ENCODE results near the gene FGF12.

Gene FGF12

GRCh38 chr3:192317564-192317963 is 409.8 kb downstream of the FGF12 start:
- DNase-seq = no peak

DNA sequence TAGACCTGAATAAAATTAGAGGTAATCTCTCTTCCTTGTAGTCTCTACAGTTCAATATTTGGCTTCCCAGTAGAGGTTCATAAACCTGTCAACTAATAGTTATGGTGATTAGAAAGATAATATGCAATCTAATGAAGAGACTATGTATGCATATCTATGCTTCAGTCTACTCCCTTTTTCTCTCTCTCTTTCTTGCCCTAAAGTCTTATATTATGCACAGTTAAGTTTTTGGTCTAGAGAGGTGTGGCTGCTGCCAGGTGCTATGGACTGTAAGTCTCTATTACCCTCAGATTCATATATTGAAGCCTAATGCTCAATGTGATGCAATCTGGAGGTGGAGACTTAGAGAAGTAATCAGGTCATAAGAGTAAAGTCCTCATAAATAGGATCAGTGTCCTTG is 413.7 kb downstream of the FGF12 start:
- no peak for DNase-seq

DNA sequence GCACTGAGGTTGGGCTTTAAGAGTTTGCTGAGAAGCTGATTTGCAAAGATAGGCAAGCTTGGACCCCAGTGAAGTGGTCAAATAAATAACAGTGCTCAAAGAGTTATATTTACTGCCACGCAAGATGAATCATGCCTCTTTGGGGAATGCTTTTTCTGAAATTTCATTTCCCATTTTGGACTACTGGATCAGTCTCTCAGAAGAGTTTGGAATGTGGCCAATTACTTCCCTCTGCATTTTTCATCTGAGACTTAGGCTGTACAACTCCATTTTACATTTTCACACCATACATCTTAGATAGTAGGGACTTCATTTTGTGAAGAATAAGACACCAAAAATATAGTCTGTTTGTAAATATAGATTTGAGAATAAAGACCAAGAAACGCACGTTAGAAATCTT is 419.7 kb downstream of the FGF12 start:
- no peak for DNase-seq

- no peak for DNase-seq
Observed at GRCh38 chr3:192303235-192303634, 424.1 kb downstream of the FGF12 start.

DNA sequence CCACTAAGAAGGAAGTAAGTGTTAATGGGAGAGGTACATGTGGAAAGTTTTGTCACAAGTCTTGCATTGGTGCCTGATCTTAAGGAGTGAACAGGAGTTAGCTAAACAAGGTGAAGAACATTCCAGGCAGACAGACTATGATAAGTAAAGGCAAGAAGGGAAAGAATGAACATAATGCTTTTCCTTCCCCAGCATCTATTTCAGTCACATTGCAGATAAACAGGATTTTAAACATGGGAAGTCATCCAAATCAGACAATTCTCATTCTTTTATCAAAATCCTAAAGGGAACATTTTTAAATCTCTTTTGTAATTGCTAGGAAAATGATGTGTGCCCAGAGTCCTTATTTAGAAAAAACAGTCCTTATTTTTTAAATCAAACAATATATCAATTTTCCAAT is 424.6 kb downstream of the FGF12 start:
- no peak for DNase-seq

DNA sequence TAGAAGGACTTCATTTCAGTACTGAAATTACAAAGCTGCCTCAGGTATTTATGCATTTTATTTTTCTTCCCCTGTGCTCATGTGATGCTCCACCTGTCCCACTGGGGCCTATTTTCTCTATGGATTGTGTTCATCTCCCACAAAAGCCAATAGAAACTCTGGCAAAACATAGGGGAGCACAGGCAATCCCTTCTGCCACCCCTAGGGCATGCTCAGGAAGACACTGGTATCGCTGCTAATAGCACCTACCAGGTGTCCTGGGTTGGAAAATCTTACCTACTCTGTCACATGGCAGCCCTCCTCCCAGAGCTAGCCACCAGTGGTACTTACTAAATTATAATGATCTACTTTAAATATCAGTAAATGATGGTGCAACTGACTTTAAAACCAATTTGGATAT is 427.4 kb downstream of the FGF12 start:
- no peak for DNase-seq

- no peak for DNase-seq
Observed at GRCh38 chr3:192296845-192297244, 430.5 kb downstream of the FGF12 start.

DNA sequence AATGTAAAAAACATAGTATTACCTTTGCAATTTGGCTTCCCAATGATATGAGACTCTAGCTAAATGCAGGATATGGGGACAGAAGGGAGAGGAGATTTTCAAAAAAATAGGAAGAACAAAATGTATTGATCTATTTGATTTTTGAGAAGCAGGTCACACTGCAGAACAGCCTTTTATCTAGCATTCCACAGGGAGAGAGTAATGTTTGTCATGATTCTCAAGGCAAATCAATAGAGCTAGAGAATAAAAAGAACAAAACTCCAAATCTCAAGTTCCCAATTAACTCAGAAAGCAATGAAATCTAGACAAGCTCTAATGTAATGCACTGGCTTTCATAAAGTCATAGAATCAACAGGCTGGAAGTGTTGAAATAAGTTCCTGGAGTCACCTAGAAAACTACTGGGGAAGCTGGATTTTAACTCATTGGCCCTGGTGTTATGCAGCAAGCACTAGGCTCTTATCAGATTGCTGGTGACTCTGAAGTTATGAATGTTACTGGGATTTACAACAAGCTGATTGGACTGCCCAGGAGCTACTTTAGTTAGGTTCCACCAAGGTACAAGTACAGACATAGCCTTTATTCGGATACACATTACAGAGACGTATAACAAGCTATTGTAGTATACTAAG is 442.8 kb downstream of the FGF12 start:
- no peak for DNase-seq

DNA sequence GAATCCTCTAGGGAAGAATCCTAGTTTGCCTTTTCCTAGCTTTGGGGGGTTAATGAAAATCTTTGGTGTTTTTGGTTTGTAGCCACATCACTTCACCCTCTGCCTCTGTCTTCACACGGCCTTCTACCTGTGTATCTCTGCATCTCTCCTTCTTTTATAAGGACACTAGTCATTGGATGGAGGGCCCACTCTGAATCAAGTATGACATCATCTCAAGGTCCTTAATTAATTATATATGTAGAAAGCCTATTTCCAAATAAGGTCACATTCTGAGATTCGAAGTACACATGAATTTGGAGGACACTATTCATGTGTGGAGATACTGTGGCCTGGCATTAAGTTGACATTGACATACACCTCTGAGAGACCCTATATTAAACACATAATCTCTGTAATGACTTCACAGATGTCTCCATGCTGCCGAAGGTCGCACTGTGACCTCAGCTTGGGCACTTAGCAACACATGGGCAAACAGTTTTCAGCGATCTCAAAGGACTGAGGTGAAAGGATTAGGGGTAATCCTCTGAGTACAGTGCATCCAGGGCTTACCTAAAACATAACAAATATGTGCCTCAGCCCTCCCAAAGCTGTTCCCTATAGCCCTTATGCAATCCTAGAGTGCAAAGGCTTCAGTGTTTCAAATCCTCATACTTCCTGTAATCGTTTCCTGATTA is 446.0 kb downstream of the FGF12 start:
- DNase-seq = no peak

- DNase-seq = no peak
Observed at GRCh38 chr3:192279664-192280063, 447.7 kb downstream of the FGF12 start.

DNA sequence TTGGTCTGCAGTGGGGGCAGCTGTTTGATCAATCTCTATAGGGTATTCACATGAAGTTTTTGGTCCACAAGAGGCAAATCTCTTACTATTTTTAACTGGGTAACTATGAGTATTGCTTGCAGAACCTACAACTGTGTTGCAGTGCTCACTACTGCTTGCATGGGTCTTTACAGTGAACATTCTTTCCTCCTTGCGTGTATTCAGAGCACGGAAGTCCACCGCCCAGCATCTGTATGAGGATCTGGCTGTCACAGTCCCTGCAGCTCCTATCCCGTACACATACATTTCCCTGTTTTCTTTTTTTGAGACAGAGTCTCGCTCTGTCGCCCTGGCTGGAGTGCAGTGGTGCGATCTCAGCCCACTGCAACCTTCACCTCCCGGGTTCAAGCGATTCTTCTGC is 449.9 kb downstream of the FGF12 start:
- no peak for DNase-seq

DNA sequence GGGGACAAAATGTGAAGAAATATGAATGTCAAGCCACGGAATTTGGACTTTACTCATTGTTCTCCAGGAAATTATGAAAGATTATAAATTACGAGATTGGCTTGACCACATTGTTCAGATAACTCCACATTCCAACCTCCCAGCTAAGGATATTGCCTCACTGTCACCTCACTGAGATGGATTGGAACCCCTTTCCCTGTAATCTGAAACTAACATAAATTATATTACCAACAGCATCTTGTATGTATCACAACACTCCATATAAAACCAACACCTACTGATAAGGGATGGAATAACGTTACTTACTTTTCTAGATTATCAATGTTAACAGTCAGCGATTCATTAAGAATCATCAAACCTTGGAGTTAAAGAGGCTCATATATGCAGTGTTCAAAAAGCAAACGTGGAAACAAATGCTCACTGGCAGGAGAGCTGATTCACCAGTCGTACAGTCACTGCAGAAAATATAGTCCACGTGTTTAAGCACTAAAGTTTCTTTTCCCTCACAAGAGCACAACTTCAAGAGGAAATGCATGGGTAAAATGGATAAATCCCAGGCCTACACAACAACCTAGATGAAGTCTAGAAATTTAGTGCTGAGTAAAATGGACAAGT is 451.5 kb downstream of the FGF12 start:
- DNase-seq = no peak

GRCh38 chr3:192273697-192274010 is 453.7 kb downstream of the FGF12 start:
- DNase-seq = no peak

DNA sequence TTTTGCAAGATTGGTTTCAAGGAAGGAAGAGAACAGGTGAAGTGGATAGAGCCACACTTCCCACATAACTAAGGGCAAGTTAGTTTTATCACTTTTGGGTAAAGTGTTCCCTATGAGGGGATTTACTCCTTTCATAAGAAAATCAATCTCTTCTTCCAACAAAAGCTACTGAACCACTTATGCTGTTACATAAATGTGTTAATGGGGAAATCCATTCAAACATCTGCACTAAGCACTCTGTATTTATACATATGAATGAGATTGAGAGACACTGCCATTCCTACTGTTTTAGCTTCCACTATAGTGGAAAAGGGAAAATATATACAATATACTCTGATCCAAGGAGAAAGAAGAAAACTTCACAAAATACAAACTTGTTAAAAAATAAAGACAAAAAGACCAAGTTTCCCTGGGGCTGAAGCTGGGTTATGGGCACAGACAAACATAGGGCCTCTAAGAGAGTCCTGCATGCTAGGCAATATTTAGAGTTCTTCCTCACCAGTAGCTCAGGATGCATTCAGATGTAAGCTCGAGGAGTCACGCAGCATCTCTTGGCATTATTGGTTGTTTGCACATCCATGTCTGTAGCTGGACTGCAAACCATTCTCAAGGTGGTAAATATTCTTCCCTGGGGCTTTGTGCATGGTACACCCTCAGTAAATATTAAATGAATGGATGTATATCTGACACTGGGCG is 454.2 kb downstream of the FGF12 start:
- DNase-seq = no peak

GRCh38 chr3:192262001-192262400 is 465.3 kb downstream of the FGF12 start:
- no peak for DNase-seq

DNA sequence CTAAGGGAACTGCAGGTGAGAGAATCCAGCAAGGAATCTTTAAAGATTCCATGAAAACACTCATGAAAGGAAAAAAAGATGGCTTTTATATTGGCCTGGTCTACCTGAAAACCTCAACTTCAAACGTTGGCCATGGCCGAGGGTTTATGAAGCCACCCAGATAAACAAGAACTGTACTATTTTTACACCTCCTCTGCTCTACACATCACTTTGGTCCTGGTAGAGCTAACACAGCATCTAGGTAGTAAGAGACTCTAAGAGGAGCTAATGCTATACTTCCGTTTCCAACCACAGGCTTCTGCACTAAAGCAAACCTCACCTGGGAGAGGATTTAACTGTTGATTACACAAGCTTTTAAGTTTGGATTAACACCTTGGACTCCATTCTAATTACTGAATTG is 466.2 kb downstream of the FGF12 start:
- DNase-seq = no peak

DNA sequence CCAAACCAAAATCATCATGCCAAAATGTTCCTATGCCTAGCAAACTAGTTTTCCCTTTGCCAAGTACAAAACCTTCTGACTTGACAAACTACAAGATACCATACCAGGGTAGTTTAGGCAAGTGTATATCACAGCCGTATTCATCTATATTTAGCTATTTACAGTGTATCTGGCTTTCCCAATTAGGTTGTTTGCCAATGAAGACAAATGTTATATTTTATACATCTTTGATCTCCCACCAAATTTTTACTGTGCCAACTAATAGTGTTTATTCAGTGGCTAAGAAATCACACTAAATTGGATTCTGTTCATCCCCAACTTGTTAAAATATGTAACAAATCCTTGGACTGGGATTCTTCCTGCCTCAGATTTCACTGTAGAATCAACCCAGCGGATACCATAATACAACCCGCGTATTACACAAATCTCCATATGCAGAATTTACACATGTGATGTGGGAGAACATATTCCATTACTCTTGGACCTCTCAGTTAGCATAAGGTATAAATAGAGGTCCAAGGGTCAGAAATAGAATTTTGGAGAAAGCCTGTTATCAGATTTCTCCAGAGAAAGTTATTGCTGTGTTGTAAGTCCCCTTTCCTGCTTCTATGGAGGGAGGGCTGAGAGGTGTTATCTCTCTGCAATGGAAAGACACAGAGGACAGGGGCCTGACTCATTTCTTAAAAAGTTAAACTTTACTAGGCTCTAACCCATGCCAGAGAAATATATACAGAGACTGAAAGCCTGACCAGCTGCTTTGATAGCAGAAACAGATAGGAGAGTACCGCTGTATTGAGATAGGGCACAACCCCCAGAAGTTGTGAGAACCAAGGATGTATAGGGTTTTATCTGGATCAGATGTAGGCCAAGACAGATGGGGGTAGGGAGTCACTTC is 467.0 kb downstream of the FGF12 start:
- no peak for DNase-seq

DNA sequence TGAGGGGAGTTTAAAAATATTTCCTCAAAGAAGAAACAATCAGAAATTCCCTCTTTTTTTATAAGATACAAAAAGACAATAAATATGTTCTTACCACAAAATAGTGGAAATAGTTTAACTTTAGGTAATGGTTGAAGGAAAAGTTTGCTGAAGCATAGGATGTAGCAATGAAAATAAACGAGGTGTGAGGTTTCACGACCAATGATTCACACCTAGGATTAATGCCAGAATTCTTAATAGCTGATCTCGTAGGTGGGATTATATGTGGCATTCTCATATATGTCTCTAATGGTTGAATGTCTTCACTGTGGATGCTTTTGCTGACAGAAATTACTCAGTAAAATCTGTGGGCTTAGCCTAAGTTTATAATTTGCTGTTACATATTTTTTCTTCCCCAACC is 467.7 kb downstream of the FGF12 start:
- no peak for DNase-seq

GRCh38 chr3:192258721-192259120 is 468.6 kb downstream of the FGF12 start:
- no peak for DNase-seq

GRCh38 chr3:192255839-192256238 is 471.5 kb downstream of the FGF12 start:
- no peak for DNase-seq

GRCh38 chr3:192253138-192253887 is 474.0 kb downstream of the FGF12 start:
- DNase-seq = no peak

DNA sequence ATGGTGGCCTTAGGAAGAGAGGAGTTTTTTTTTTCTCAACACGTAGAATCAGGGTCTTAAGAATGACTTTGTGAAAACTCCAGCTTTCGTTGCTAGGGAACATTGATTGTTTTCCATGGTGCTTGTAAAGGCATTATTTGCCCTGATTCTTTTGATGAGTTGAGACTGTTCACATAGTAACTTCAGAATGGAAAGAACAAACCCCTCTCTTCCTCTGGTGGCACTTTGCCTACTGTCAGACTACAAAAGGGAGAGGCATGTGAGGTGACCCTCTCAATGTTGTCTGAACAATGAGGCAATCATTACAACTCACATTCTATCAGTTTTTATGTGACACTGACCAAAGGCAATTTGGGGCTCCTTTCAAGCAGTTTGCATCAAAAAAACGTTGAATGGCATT is 477.8 kb downstream of the FGF12 start:
- no peak for DNase-seq

Measured in GOT3 (cell line).